C4-2B (cell line): ENCODE data around the gene NBPF1.

Experiments
- CTCF ChIP-seq: fragments of 450-650 bp; conservative IDR thresholded peaks from 2 replicates; pipeline ENCODE4 v1.5.1; 2017; ENCODE audit warnings: mild to moderate bottlenecking
- ZFX ChIP-seq: fragments of 450-650 bp; IDR thresholded peaks from 2 replicates; pipeline ENCODE4 v1.6.1; 2017

DNA sequence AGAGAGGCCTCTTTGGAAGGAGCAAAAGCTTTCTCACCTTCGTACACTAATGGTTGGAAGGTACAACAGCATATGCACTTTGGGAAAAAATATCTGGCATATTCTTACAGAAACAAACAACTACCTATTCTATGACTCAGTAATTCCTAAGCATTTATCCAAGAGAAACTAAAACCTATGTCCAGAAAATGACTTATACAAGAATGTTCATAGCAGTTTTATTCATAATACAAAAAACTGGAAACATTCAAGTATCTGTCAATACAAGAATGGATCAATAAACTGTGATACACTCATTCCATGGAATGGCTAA, 8.2 kb downstream of the NBPF1 start:
- TF ChIP-seq CTCF: no peak
- TF ChIP-seq ZFX: no peak
